Panc1 (cell line): ENCODE results near the gene PNKP.

Source experiments
- CTCF ChIP-seq: fragments of 450-650 bp; IDR thresholded peaks from 2 replicates; pipeline ENCODE4 v1.5.1; 2017; ENCODE audit warnings: mild to moderate bottlenecking
- POLR2AphosphoS5 ChIP-seq: IDR thresholded peaks from 2 replicates; pipeline ENCODE4 v1.6.1; 2012; ENCODE audit warnings: mild to moderate bottlenecking, low read depth, low read length, moderate library complexity
- SIN3A ChIP-seq: IDR thresholded peaks from 2 replicates; pipeline ENCODE4 v1.6.1; 2012; ENCODE audit warnings: low read depth, mild to moderate bottlenecking, low read length, moderate library complexity, borderline replicate concordance; ENCODE audit not compliant: insufficient read depth
- TCF7L2 ChIP-seq: IDR thresholded peaks from 2 replicates; pipeline ENCODE4 v1.6.1; 2011; ENCODE audit warnings: mild to moderate bottlenecking, low read depth, low read length, inconsistent platforms

GRCh38 chr19:49853852-49854377, 13.5 kb downstream of the PNKP start:
- TF ChIP-seq CTCF (no peak), SIN3A (no peak), POLR2AphosphoS5 (no peak), TCF7L2 (no peak)
